K562 (cell line): ENCODE measurements around the gene VARS1. TPM values are rescaled to one million over a fixed set of nuclear protein-coding genes. Genes with fewer than 3 reads are reported as not detected.
A peak's percentile ranks its signal among the peaks of the same experiment; 100 is the strongest.

Source experiments
- ATF1 ChIP-seq, 2 experiments: fragments of 450-650 bp in 1 of 2; IDR thresholded peaks; 2 replicates each; pipeline ENCODE4 v1.6.1; 2016; ENCODE audit warnings: missing compliant biosample characterization in 1 of 2, missing genetic modification characterization in 1 of 2
- CAMTA2 ChIP-seq: fragments of 250-450 bp; sonication (Bioruptor Pico); conservative IDR thresholded peaks from 2 replicates; pipeline ENCODE4 v1.5.1; 2022
- CBX8 ChIP-seq: fragments of 200-600 bp; sonication (generic); IDR thresholded peaks from 2 replicates; pipeline ENCODE4 v1.6.1; 2012; ENCODE audit warnings: borderline replicate concordance, mixed run types, low read depth, mild to moderate bottlenecking, moderate library complexity, mixed read lengths, low read length, control low read depth, inconsistent platforms; ENCODE audit not compliant: poor library complexity, severe bottlenecking; ENCODE audit errors: extremely low read depth
- ETV5 ChIP-seq: sonication (generic); formaldehyde crosslinking; IDR thresholded peaks from 2 replicates; pipeline ENCODE4 v1.4.0; 2020; ENCODE audit warnings: low read depth, mild to moderate bottlenecking, missing genetic modification reagents
- FOXA1 ChIP-seq: fragments of 450-650 bp; IDR thresholded peaks from 2 replicates; pipeline ENCODE4 v1.6.1; 2016; ENCODE audit warnings: mild to moderate bottlenecking, borderline replicate concordance
- GABPB2 ChIP-seq: fragments of 250-450 bp; sonication (Bioruptor Pico); conservative IDR thresholded peaks from 2 replicates; pipeline ENCODE4 v1.5.1; 2021; ENCODE audit warnings: mild to moderate bottlenecking
- GTF2A2 ChIP-seq: IDR thresholded peaks from 2 replicates; pipeline ENCODE4 v1.6.1; 2016; ENCODE audit warnings: mild to moderate bottlenecking, missing genetic modification characterization, missing compliant biosample characterization
- ID3 ChIP-seq, 2 experiments: fragments of 250-450 bp in 1 of 2; fragments of 450-650 bp in 1 of 2; sonication (Bioruptor Pico) in 1 of 2; IDR thresholded peaks; 2 replicates each; pipeline versions ENCODE4 v1.6.1 to v1.8.0; 2016 to 2021; ENCODE audit warnings: mild to moderate bottlenecking in 2 of 2, moderate library complexity in 2 of 2, missing compliant biosample characterization in 1 of 2, missing genetic modification characterization in 1 of 2
- ZBTB7A ChIP-seq: IDR thresholded peaks from 2 replicates; pipeline ENCODE4 v1.6.1; 2011; ENCODE audit warnings: low read depth, mild to moderate bottlenecking, low read length, moderate library complexity, borderline replicate concordance; ENCODE audit not compliant: control insufficient read depth
- ZNF407 ChIP-seq: fragments of 450-650 bp; IDR thresholded peaks from 2 replicates; pipeline ENCODE4 v1.6.1; 2016; ENCODE audit warnings: low read depth
- ZNF586 ChIP-seq: fragments of 450-650 bp; formaldehyde crosslinking; conservative IDR thresholded peaks from 2 replicates; pipeline ENCODE4 v1.4.0; 2020; ENCODE audit warnings: mild to moderate bottlenecking, moderate library complexity
- ZNF780A ChIP-seq: fragments of 250-450 bp; sonication (Bioruptor Pico); IDR thresholded peaks from 2 replicates; pipeline ENCODE4 v1.5.0; 2021; ENCODE audit warnings: mild to moderate bottlenecking
- polyA plus RNA-seq, 8 experiments: library from polyadenylated mRNA; depleted of rRNA in 4 of 8; stranded (reverse) in 5 of 8; unstranded in 3 of 8; fragments of >200 nt; fragmentation: Nextera tagmentation in 2 of 8; fragmentation: Illumina TruSeq in 1 of 8; extraction: Ambion mirVana in 2 of 8; extraction: Trizol in 1 of 8; gene quantifications; 2 replicates each; pipeline versions ENCODE4 v1.2.1 to v1.2.3, GENCODE V29; 2011 to 2014; ENCODE audit warnings: inconsistent platforms in 1 of 8, missing spikeins in 1 of 8
- total RNA-seq, 7 experiments: library from RNA; depleted of rRNA in 6 of 7; stranded (reverse); fragments of >200 nt in 6 of 7; fragmentation: Illumina TruSeq in 2 of 7; extraction: Trizol in 2 of 7; gene quantifications; 2 replicates each; pipeline versions ENCODE4 v1.2.1 to v1.2.3, GENCODE V29; 2011 to 2021; ENCODE audit warnings: low replicate concordance in 1 of 7
- TF ChIP-seq, protein P1 (sequence below), 2 experiments: fragments of 200-800 bp in 1 of 2; sonication (Bioruptor generic) in 1 of 2; sonication (generic) in 1 of 2; formaldehyde crosslinking in 1 of 2; IDR thresholded peaks in 1 of 2; conservative IDR thresholded peaks in 1 of 2; 2 replicates each; pipeline versions ENCODE4 v1.5.0 to v1.6.1; 2016 to 2020; ENCODE audit warnings: missing compliant biosample characterization in 1 of 2, missing genetic modification characterization in 1 of 2, missing genetic modification reagents in 1 of 2
- TF ChIP-seq, protein P2 (sequence below), 2 experiments: fragments of 450-650 bp; conservative IDR thresholded peaks; 2 replicates each; pipeline ENCODE4 v1.6.1; 2017; ENCODE audit warnings: mild to moderate bottlenecking in 2 of 2, moderate library complexity in 2 of 2

VARS1 gene
- total and polyA plus RNA-seq, 9 of the 15 experiments (the other 6 are each of a cell fraction or from before 2014, with no cell fraction given): 2.9 to 488 (median 130) TPM

DNA sequence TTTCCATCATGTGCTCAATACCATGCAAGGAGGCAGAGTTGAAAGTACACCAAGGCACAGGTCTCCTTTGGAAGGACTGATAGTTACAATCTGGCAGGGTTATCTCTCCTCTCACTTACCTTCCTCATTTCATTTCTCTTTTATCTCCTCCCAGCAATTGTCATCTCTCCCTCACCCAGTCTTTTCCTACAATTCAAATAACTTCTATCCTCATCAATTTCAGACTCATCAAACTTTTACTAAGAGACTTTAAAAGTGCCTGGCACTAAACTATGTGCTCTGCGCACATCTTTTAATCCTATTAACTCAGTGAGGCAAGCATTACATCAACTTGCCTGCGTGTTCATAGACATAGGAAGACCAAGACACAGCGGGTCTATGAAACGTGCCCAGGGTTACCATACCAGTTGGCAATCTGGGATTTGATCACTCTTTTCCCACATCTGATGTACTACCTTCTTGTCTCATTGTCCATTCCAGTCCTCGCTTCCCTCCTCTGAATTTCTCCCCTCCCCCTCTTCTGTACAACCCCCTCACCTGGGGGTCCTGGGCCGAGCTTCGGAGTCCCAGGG lies 1.2 kb downstream of the VARS1 start (continued):
- TF ChIP-seq ATF1 (CRISPR knock-in tag; IDR thresholded peaks at IDR 0.05): no peak
- TF ChIP-seq ATF1 (tag; IDR thresholded peaks at IDR 0.05): peak; percentile 54
- no peak for TF ChIP-seq GABPB2 (CRISPR knock-in tag)
- no peak for TF ChIP-seq ZBTB7A
- TF ChIP-seq ID3 (CRISPR knock-in tag; IDR thresholded peaks at IDR 0.05): no peak
- no peak for TF ChIP-seq ID3 (tag; IDR thresholded peaks at IDR 0.05)
- TF ChIP-seq, protein P1, sequence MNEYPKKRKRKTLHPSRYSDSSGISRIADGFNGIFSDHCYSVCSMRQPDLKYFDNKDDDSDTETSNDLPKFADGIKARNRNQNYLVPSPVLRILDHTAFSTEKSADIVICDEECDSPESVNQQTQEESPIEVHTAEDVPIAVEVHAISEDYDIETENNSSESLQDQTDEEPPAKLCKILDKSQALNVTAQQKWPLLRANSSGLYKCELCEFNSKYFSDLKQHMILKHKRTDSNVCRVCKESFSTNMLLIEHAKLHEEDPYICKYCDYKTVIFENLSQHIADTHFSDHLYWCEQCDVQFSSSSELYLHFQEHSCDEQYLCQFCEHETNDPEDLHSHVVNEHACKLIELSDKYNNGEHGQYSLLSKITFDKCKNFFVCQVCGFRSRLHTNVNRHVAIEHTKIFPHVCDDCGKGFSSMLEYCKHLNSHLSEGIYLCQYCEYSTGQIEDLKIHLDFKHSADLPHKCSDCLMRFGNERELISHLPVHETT (CRISPR knock-in tag; conservative IDR thresholded peaks at IDR 0.05 in 1 of 2, IDR thresholded peaks at IDR 0.05 in 1 of 2): 0 out of 4 replicates have a peak, but pooled peaks of 1 of the 2 experiments have one; percentile 30
- TF ChIP-seq, protein P2, sequence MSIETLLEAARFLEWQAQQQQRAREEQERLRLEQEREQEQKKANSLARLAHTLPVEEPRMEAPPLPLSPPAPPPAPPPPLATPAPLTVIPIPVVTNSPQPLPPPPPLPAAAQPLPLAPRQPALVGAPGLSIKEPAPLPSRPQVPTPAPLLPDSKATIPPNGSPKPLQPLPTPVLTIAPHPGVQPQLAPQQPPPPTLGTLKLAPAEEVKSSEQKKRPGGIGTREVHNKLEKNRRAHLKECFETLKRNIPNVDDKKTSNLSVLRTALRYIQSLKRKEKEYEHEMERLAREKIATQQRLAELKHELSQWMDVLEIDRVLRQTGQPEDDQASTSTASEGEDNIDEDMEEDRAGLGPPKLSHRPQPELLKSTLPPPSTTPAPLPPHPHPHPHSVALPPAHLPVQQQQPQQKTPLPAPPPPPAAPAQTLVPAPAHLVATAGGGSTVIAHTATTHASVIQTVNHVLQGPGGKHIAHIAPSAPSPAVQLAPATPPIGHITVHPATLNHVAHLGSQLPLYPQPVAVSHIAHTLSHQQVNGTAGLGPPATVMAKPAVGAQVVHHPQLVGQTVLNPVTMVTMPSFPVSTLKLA (conservative IDR thresholded peaks at IDR 0.05): peak in 1 of 2 experiments; percentile 28; a peak in 3 of 4 replicates
- no peak for TF ChIP-seq GTF2A2 (tag)
- no peak for TF ChIP-seq CAMTA2 (CRISPR knock-in tag)
- TF ChIP-seq CBX8: no peak
- no peak for TF ChIP-seq ZNF780A (CRISPR knock-in tag)
- TF ChIP-seq ZNF586 (CRISPR knock-in tag): no peak
- TF ChIP-seq FOXA1: no peak
- no peak for TF ChIP-seq ZNF407
- TF ChIP-seq ETV5 (CRISPR knock-in tag): no peak; the same call in 1 of the 2 replicates
